Right ventricle myocardium superior (tissue), 1 donor: ENCODE measurements around the gene ATP6V0E1. TPM values are rescaled to one million over a fixed set of nuclear protein-coding genes. Genes with fewer than 3 reads are reported as not detected.

Experiments used
- ATAC-seq: fragments of 200-7000 bp; cut with Tn5 transposase; one replicate; pipeline ENCODE4 v1.9.1; 2020; ENCODE audit warnings: mild to moderate bottlenecking; ENCODE audit not compliant: poor library complexity
- DNase-seq: peaks from one replicate; pipeline ENCODE4 v3.0.0-alpha.2; 2020
- intact Hi-C: fragments of 100-400 bp; cut with DNase I; formaldehyde crosslinking; loops from one replicate; pipeline ENCODE4 v1.11.2; 2022
- long read RNA-seq: library from polyadenylated mRNA; unstranded; transcript quantifications from one replicate; pipeline ENCODE4 v2.0.0, GENCODE V29; 2021
- total RNA-seq: library from RNA; stranded (reverse); fragmentation: NEBNext Ultra II Directional; extraction: Animal tissue kit (Norgen Biotek cat#: 25700); gene quantifications from one replicate; pipeline ENCODE4 v1.2.1, GENCODE V29; 2021
- donor health status: DM: no; HTN: yes; CAD: no; lungs with severe emphysema.

The ATP6V0E1 gene
- 187 TPM for total RNA-seq
- long read RNA-seq, transcript ATP6V0E1-203 (4 exons, 1,433 nt) = major isoform, 73 of 76 reads
- long read RNA-seq, partial matches to known transcripts = 2 of 76 reads
- long read RNA-seq, other reads (novel, unspliced or antisense) = 1 of 76 reads

GRCh38 chr5:172983542-172984243 is at the start of gene ATP6V0E1:
TSS of gene ATP6V0E1 (plus strand) at chr5:172983771. CDS start at chr5:172983861, 90 bp downstream.
- intact Hi-C loops = loop anchor here (5.0 kb wide), 1 partner anchor 304 kb away; no protein-coding TSS in a partner anchor
- peak; percentile 100 for ATAC-seq
- DNase-seq = peak; percentile 98

- intact Hi-C loops = loop anchor here (10.0 kb wide), 1 partner anchor 460 kb away; no protein-coding TSS in a partner anchor
- ATAC-seq (no peak), DNase-seq (no peak)
These were observed 48.5 kb upstream of the ATP6V0E1 start for GRCh38 chr5:172935096-172935495.

- intact Hi-C loops = loop anchor here (10.0 kb wide), 1 partner anchor 462 kb away; no protein-coding TSS in a partner anchor
- ATAC-seq (no peak), DNase-seq (no peak)
These were observed 47.2 kb upstream of the ATP6V0E1 start for GRCh38 chr5:172936401-172936800.

- DNase-seq (no peak), ATAC-seq (peak; percentile 6)
- intact Hi-C loops = loop anchor here (10.0 kb wide), 1 partner anchor 464 kb away; no protein-coding TSS in a partner anchor
These were observed 44.5 kb upstream of the ATP6V0E1 start for GRCh38 chr5:172939071-172939470.

DNA sequence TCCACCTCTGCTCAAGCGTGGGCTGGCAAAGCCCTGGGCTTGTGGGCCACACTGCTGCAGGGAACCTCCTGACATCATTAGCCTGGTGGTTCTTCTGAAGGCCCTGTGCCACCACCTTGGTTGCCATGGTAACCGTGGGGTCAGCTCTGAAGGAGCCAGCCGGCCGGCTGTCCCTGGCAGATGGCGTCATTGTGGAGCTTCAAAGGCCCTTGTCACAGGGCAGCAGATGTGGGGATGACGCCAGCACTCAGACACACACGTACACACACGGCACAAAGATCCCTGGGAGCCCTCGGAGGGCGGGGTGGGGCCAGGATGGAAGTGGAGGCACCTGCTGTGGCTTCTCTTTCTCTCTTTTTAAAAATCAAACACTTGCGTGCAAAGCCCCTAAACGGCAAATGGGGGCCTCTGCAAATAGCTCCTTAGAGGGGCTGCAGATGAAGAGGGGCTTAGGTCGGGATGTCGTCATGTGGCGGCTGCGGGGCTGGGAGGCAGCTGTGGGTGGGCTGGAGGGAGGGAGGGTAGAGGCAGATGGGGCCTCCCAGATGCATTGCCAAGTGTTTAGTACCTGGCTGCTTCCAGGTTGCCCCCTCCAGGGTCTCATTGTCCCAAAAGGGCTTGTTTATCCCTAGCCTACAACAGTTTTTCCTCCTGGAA is 43.8 kb upstream of the ATP6V0E1 start:
- peak; percentile 18 for ATAC-seq
- no peak for DNase-seq
- intact Hi-C loops = loop anchor here (10.0 kb wide), 1 partner anchor 465 kb away; no protein-coding TSS in a partner anchor

GRCh38 chr5:172940268-172941066 is 43.1 kb upstream of the ATP6V0E1 start:
- ATAC-seq (peak; percentile 72), DNase-seq (no peak)
- intact Hi-C loops = no loop called here

- peak; percentile 8 for ATAC-seq
- intact Hi-C loops = no loop called here
These were observed 42.5 kb upstream of the ATP6V0E1 start for GRCh38 chr5:172941067-172941516.

DNA sequence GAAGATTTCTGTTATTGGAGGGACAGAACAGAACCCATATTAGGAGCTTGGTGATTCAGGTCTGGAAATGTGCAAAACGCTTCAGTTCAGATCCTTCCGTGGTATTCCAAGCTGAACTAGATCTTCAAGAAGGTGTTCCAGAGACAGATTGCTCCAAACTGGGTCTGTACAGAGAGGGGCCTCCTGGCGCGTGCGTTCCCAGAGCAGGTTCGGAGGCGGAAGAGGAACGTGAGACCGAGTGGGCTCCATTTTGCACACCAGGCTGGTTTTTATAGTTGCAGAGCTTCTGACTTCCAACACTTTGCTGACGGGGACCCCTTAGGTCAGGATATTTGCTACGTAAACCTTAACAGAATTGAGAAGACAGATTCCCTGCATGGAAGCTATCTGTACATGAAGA is 41.0 kb upstream of the ATP6V0E1 start:
- ATAC-seq = no peak
- intact Hi-C loops = no loop called here
- no peak for DNase-seq

More at GRCh38 chr5:172941067-172941516, 42.5 kb upstream of the ATP6V0E1 start:
- DNase-seq = no peak

GRCh38 chr5:172943283-172943841 is 40.2 kb upstream of the ATP6V0E1 start:
- intact Hi-C loops = no loop called here
- no peak for ATAC-seq
- DNase-seq = no peak

- ATAC-seq (no peak), DNase-seq (no peak)
- intact Hi-C loops = no loop called here
These were observed 39.7 kb upstream of the ATP6V0E1 start for GRCh38 chr5:172943906-172944305.

DNA sequence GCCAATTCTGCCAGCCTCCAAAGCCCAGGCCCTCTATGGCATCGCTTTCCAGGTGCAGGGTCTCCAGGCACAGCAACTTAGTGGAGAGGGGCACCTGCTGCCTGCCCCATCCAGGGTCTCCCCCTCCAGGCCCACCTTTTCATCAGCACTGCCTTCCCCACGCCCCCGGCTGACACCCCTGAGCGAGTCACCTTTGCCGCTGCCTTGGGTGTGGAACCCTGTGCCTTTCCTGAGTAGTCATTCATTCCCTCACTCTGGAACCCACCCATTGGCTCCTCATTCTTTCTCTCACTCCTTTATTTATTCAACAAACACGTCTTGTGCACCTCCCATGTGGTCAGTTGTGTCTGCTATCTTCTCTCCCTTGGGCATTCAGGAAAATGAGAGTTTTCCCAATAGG is 38.8 kb upstream of the ATP6V0E1 start:
- intact Hi-C loops = no loop called here
- DNase-seq = no peak

DNA sequence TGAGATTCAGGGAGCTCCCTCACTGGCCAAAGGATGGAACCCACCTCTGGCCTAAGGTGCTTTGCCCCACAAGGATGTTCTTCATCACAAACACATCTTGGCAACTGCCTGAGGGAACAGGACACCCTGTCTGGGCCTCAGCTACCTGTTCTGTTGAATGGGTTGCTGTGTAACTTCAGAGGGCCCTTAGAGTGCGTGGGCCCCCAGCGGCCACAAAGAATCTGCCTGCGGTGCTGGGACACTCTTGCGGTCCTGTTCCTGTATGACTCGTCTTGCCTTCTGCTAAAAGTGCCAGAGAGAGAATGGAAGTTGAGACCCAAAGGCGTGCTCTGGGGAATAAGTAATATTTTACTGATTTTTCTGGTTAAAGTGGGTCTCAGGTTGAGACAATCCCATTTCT is 38.4 kb upstream of the ATP6V0E1 start:
- no peak for DNase-seq
- no peak for ATAC-seq
- intact Hi-C loops = no loop called here

More for the DNA sequence above, 38.8 kb upstream of the ATP6V0E1 start:
- ATAC-seq = no peak

DNA sequence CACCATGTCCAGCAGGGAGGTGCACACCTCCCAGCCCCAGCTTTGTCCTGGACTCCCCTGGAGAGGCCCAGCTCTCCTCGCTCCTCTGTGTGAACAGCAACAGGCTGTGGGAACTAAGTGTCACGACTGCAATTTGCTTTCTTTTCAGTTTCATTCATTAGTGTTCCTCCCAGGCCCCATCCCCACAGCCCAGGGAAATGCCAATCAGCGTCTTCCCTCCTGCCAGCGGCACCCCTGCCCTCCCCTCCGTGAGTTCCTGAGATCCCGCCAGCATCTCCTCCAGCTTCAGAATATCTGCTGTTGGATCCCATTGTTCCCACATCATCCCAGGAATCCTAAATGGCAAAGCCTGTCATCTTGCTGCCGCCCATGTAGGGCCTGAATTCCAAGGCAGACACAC is 37.4 kb upstream of the ATP6V0E1 start:
- DNase-seq (no peak), ATAC-seq (no peak)
- intact Hi-C loops = no loop called here

- intact Hi-C loops = no loop called here
- DNase-seq = no peak
- ATAC-seq = no peak
These were observed 34.1 kb upstream of the ATP6V0E1 start for GRCh38 chr5:172949426-172949825.

GRCh38 chr5:172950176-172950965 is 33.2 kb upstream of the ATP6V0E1 start:
- intact Hi-C loops = no loop called here
- ATAC-seq (no peak), DNase-seq (no peak)

GRCh38 chr5:172951371-172952033 is 32.1 kb upstream of the ATP6V0E1 start:
- no peak for ATAC-seq
- DNase-seq = no peak
- intact Hi-C loops = no loop called here

GRCh38 chr5:172952034-172952511 is 31.5 kb upstream of the ATP6V0E1 start:
- ATAC-seq (no peak), DNase-seq (no peak)
- intact Hi-C loops = no loop called here
